Measurements from ENCODE around the gene YBEY. TPM values are rescaled to one million over a fixed set of nuclear protein-coding genes. Genes with fewer than 3 reads are reported as not detected.
A peak's percentile ranks its signal among the peaks of the same experiment; 100 is the strongest.

Gene YBEY
- total RNA-seq, 1 donor from 2014 or later: 20.4 TPM

GRCh38 chr21:46320331-46320801 is 34.2 kb downstream of the YBEY start:
- ATAC-seq (no peak), DNase-seq (no peak)
- no peak for TF ChIP-seq CTCF (IDR thresholded peaks at IDR 0.05)
- Histone ChIP-seq H3K36me3 (no peaks in the 10 kb centered on the region), H3K4me1 (peaks cover 21% of the 10 kb centered on the region), H3K27me3 (ENCODE audit: low read depth) (no peaks in the 10 kb centered on the region), H3K27ac (no peak overlapping the region), H3K9me3 (no peaks in the 10 kb centered on the region), H3K4me3 (no peak overlapping the region)
- intact Hi-C loops (cut with DNase I): no loop called here

GRCh38 chr21:46322351-46323226 is 36.4 kb downstream of the YBEY start:
- Histone ChIP-seq H3K36me3 (peaks cover 8% of the 10 kb centered on the region), H3K27me3 (ENCODE audit: low read depth) (no peaks in the 10 kb centered on the region), H3K4me3 (peak overlapping the region; percentile 85), H3K4me1 (peaks cover 28% of the 10 kb centered on the region), H3K27ac (no peak overlapping the region), H3K9me3 (no peaks in the 10 kb centered on the region)
- intact Hi-C loops (cut with DNase I): no loop called here
- ATAC-seq (no peak), DNase-seq (no peak)
- TF ChIP-seq CTCF (IDR thresholded peaks at IDR 0.05): no peak

- H3K9me3 ChIP-seq: no peaks in the 10 kb centered on the region
- intact Hi-C loops (cut with DNase I): no loop called here
- no peak for ATAC-seq
- peak overlapping the region; percentile 92 for H3K27ac ChIP-seq
- peaks cover 28% of the 10 kb centered on the region for H3K4me1 ChIP-seq
- no peak for DNase-seq
- H3K4me3 ChIP-seq: peak overlapping the region; percentile 85
- no peak for TF ChIP-seq CTCF (IDR thresholded peaks at IDR 0.05)
- no peaks in the 10 kb centered on the region for H3K27me3 ChIP-seq (ENCODE audit: low read depth)
- peaks cover 14% of the 10 kb centered on the region for H3K36me3 ChIP-seq
Measured at GRCh38 chr21:46323227-46323709, 37.1 kb downstream of the YBEY start.

GRCh38 chr21:46323710-46324389 is 37.7 kb downstream of the YBEY start, which contains the start of the genes C21orf58 and PCNT:
Gene C21orf58, minus strand, starts transcription at chr21:46323870. Its CDS starts 1,132 bp downstream, at chr21:46322738.
Gene PCNT, plus strand, starts transcription at chr21:46324156. Its CDS starts 73 bp downstream, at chr21:46324229.
- ATAC-seq: peak; percentile 96 to 97
- TF ChIP-seq CTCF (IDR thresholded peaks at IDR 0.05): no peak
- H3K27me3 ChIP-seq (ENCODE audit: low read depth): no peaks in the 10 kb centered on the region
- peaks cover 20% of the 10 kb centered on the region for H3K36me3 ChIP-seq
- peak within 1 kb of the TSS; percentile 85 for H3K4me3 ChIP-seq
- peaks cover 28% of the 10 kb centered on the region for H3K4me1 ChIP-seq
- intact Hi-C loops (cut with DNase I): no loop called here
- DNase-seq: peak; percentile 99
- H3K9me3 ChIP-seq: no peaks in the 10 kb centered on the region
- peak within 1 kb of the TSS; percentile 92 for H3K27ac ChIP-seq

DNA sequence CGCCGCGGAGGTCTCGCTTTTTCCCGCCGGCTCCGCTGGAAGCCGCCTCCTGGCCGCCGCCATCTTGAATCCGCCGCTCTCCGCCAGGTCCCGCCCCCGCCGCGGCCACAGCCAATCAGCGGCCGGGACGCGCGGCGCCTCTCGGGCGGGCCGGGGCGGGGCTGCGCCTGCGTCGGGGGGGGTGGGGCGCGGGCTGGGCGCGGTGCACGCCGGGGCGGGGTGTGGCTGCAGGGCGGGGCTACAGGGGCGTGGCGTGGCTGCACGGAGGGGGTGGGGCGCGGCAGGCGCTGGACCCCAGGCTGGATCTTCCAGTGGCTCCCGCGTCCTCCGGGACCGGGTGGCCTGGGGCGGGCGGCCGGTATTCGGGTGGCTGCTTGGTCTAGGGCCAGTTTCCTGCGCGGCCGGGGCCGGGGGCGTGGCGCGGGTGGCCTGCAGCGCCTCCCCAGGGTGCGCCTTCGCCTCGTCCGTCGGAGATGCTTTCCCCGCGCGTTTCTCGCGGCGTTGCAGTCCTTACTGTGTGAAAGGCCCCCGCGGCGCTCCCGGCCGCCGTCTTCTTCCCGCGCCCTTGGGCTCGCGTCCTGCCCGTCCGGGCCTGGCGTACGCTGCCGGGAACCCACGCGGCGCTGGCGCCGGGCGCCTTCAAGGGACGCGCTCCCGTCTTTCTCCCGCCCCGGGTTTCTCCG is 38.4 kb downstream of the YBEY start:
- DNase-seq (peak; percentile 89), ATAC-seq (peak; percentile 94 to 95)
- Histone ChIP-seq H3K27me3 (ENCODE audit: low read depth) (no peaks in the 10 kb centered on the region), H3K4me3 (peak overlapping the region; percentile 85), H3K9me3 (no peaks in the 10 kb centered on the region), H3K36me3 (peaks cover 25% of the 10 kb centered on the region), H3K4me1 (peaks cover 28% of the 10 kb centered on the region), H3K27ac (peak overlapping the region; percentile 92)
- intact Hi-C loops (cut with DNase I): no loop called here
- TF ChIP-seq CTCF (IDR thresholded peaks at IDR 0.05): peak; percentile 21

Data from lower lobe of right lung (tissue), 2 donors.